Sigmoid colon (tissue), 7 donors: ENCODE measurements around the gene ZNF334. TPM values are rescaled to one million over a fixed set of nuclear protein-coding genes. Genes with fewer than 3 reads are reported as not detected.

Experiments
- DNase-seq: peaks from one replicate; pipeline ENCODE4 v3.0.0-alpha.2; 2019
- H3K27ac ChIP-seq, 4 donors: fragments of 200-600 bp; sonication (generic); one replicate each; pipeline ENCODE4 v1.5.1; 2016 to 2019; ENCODE audit warnings: mild to moderate bottlenecking in 1 of 4
- H3K27me3 ChIP-seq, 3 donors: fragments of 200-600 bp; sonication (generic); one replicate each; pipeline ENCODE4 v1.5.1; 2019; ENCODE audit warnings: mild to moderate bottlenecking in 1 of 3
- H3K36me3 ChIP-seq, 4 donors: fragments of 200-600 bp; sonication (generic); one replicate each; pipeline ENCODE4 v1.5.1; 2016 to 2019
- H3K4me1 ChIP-seq, 4 donors: fragments of 200-600 bp; sonication (generic); one replicate each; pipeline ENCODE4 v1.5.1; 2017 to 2019
- H3K4me3 ChIP-seq, 4 donors: fragments of 200-600 bp; sonication (generic); one replicate each; pipeline ENCODE4 v1.5.1; 2017 to 2019; ENCODE audit warnings: mild to moderate bottlenecking in 2 of 4, moderate library complexity in 1 of 4
- H3K9me3 ChIP-seq, 4 donors: fragments of 200-600 bp in 3 of 4; sonication (generic) in 3 of 4; one replicate each; pipeline versions ENCODE4 v1.5.1 to v1.6.1; 2013 to 2019
- EP300 ChIP-seq, 4 donors: sonication (generic); formaldehyde crosslinking; IDR thresholded peaks; one replicate each; pipeline ENCODE4 v1.6.1; 2017; ENCODE audit warnings: antibody characterized with exemption in 4 of 4
- POLR2A ChIP-seq, 2 donors: fragments of 450-650 bp; IDR thresholded peaks; one replicate each; pipeline ENCODE4 v1.6.1; 2016; ENCODE audit warnings: antibody characterized with exemption in 2 of 2, mild to moderate bottlenecking in 2 of 2, moderate library complexity in 2 of 2
- POLR2AphosphoS5 ChIP-seq, 4 donors: sonication (generic); formaldehyde crosslinking; IDR thresholded peaks; one replicate each; pipeline ENCODE4 v1.6.1; 2017; ENCODE audit warnings: antibody characterized with exemption in 4 of 4
- WGBS, 2 donors: extraction: QIAGEN DNeasy Blood & Tissue Kit; methylation state at CpG; one replicate each; pipeline ENCODE4 v1.1.7; 2013; 5-methylcytosine and 5-hydroxymethylcytosine counted together
- intact Hi-C: fragments of 100-400 bp; cut with DNase I; formaldehyde crosslinking; loops from one replicate; pipeline ENCODE4 v1.15.1; 2023
- polyA plus RNA-seq, 3 donors: library from polyadenylated mRNA; stranded (reverse); fragments of 200-250 nt; gene quantifications; one replicate each; pipeline ENCODE4 v1.2.3, GENCODE V29; 2013
- total RNA-seq, 4 donors: library from RNA; depleted of rRNA; stranded (reverse); fragments of >200 nt; gene quantifications; one replicate each; pipeline ENCODE4 v1.1.0, GENCODE V29; 2016
- TF ChIP-seq, protein P1 (sequence below), 4 experiments: fragments of 450-650 bp in 3 of 4; fragments of 200-600 bp in 1 of 4; IDR thresholded peaks; one replicate each; pipeline ENCODE4 v1.5.1; 2016 to 2019; ENCODE audit warnings: antibody characterized with exemption in 4 of 4, mild to moderate bottlenecking in 3 of 4, moderate library complexity in 2 of 4
- donor health status: healthy with polysubstance abuse.
- donor health status: Bipolar disorder and iron deficiency.
- donor health status: healthy.

Gene ZNF334
- total and polyA plus RNA-seq, 7 donors: 0.46 to 6.6 (median 2.6) TPM

DNA sequence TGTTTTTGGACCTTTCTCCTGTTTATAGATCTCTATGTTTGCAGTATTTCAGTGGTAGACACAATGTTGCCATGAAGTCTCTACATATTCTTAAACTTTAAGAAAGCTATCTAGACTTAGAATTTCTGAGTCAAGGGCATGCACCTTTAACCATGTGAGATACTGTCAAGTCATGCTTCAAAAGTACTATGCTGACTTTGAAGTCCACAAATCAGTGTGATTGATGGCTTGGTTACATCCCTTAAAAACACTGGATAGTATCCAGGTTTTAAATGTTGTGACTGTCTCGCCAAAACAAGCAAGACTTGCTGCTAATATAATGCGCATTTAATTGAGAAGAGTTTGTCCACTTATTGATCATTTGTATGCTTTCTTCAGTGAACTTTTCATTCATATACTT lies 30.5 kb downstream of the ZNF334 start:
- DNase-seq: no peak
- no peak overlapping the region for H3K27ac ChIP-seq
- TF ChIP-seq POLR2A (IDR thresholded peaks at IDR 0.05) (no peak), POLR2AphosphoS5 (IDR thresholded peaks at IDR 0.05) (no peak), EP300 (IDR thresholded peaks at IDR 0.05) (no peak)
- H3K9me3 ChIP-seq: no peaks in the 10 kb centered on the region
- intact Hi-C loops: no loop called here
- no peak overlapping the region for H3K4me3 ChIP-seq
- no peaks in the 10 kb centered on the region for H3K36me3 ChIP-seq
- H3K27me3 ChIP-seq: peaks cover 0 to 7% (median 0%) of the 10 kb centered on the region in 3 donors
- no peaks in the 10 kb centered on the region for H3K4me1 ChIP-seq
- WGBS, 2 donors: 67 to 86% methylated on average over 2 of the region's 2 CpGs

GRCh38 chr20:46477640-46478039 lies 35.7 kb downstream of the ZNF334 start:
- DNase-seq: no peak
- no peaks in the 10 kb centered on the region for H3K4me1 ChIP-seq
- TF ChIP-seq EP300 (IDR thresholded peaks at IDR 0.05): no peak
- no peak for TF ChIP-seq POLR2AphosphoS5 (IDR thresholded peaks at IDR 0.05)
- TF ChIP-seq, protein P1, sequence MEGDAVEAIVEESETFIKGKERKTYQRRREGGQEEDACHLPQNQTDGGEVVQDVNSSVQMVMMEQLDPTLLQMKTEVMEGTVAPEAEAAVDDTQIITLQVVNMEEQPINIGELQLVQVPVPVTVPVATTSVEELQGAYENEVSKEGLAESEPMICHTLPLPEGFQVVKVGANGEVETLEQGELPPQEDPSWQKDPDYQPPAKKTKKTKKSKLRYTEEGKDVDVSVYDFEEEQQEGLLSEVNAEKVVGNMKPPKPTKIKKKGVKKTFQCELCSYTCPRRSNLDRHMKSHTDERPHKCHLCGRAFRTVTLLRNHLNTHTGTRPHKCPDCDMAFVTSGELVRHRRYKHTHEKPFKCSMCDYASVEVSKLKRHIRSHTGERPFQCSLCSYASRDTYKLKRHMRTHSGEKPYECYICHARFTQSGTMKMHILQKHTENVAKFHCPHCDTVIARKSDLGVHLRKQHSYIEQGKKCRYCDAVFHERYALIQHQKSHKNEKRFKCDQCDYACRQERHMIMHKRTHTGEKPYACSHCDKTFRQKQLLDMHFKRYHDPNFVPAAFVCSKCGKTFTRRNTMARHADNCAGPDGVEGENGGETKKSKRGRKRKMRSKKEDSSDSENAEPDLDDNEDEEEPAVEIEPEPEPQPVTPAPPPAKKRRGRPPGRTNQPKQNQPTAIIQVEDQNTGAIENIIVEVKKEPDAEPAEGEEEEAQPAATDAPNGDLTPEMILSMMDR (IDR thresholded peaks at IDR 0.05): no peak
- WGBS, 2 donors: 76 to 80% methylated on average over 1 of the region's 1 CpG
- intact Hi-C loops: no loop called here
- no peaks in the 10 kb centered on the region for H3K9me3 ChIP-seq
- no peaks in the 10 kb centered on the region for H3K27me3 ChIP-seq
- no peaks in the 10 kb centered on the region for H3K36me3 ChIP-seq
- no peak overlapping the region for H3K4me3 ChIP-seq
- H3K27ac ChIP-seq: no peak overlapping the region

- Histone ChIP-seq H3K27ac (no peak overlapping the region), H3K4me3 (no peak overlapping the region), H3K9me3 (no peaks in the 10 kb centered on the region), H3K4me1 (no peaks in the 10 kb centered on the region), H3K27me3 (no peaks in the 10 kb centered on the region), H3K36me3 (no peaks in the 10 kb centered on the region)
- TF ChIP-seq POLR2AphosphoS5 (IDR thresholded peaks at IDR 0.05) (no peak), POLR2A (IDR thresholded peaks at IDR 0.05) (no peak), EP300 (IDR thresholded peaks at IDR 0.05) (no peak)
- TF ChIP-seq, protein P1 (IDR thresholded peaks at IDR 0.05): no peak
- intact Hi-C loops: no loop called here
- no peak for DNase-seq
- WGBS, 2 donors: 55 to 88% methylated on average over 2 of the region's 2 CpGs
These were observed 36.1 kb downstream of the ZNF334 start for GRCh38 chr20:46477225-46477624.

GRCh38 chr20:46468508-46468907 lies 44.9 kb downstream of the ZNF334 start:
- intact Hi-C loops: no loop called here
- Histone ChIP-seq H3K4me1 (no peaks in the 10 kb centered on the region), H3K27ac (no peak overlapping the region), H3K36me3 (no peaks in the 10 kb centered on the region), H3K27me3 (peaks cover 0 to 8% (median 0%) of the 10 kb centered on the region in 3 donors), H3K4me3 (no peak overlapping the region), H3K9me3 (no peaks in the 10 kb centered on the region)
- WGBS, 2 donors: 82 to 90% methylated on average over 8 of the region's 8 CpGs
- no peak for DNase-seq
- no peak for TF ChIP-seq POLR2AphosphoS5 (IDR thresholded peaks at IDR 0.05)
- no peak for TF ChIP-seq POLR2A (IDR thresholded peaks at IDR 0.05)
- TF ChIP-seq, protein P1 (IDR thresholded peaks at IDR 0.05): no peak
- TF ChIP-seq EP300 (IDR thresholded peaks at IDR 0.05): no peak

GRCh38 chr20:46464451-46464850 lies 48.9 kb downstream of the ZNF334 start:
- Histone ChIP-seq H3K36me3 (no peaks in the 10 kb centered on the region), H3K27ac (no peak overlapping the region), H3K27me3 (peaks cover 0 to 12% (median 0%) of the 10 kb centered on the region in 3 donors), H3K9me3 (no peaks in the 10 kb centered on the region), H3K4me3 (no peak overlapping the region), H3K4me1 (no peaks in the 10 kb centered on the region)
- no peak for DNase-seq
- TF ChIP-seq POLR2A (IDR thresholded peaks at IDR 0.05): no peak
- TF ChIP-seq, protein P1 (IDR thresholded peaks at IDR 0.05): no peak
- TF ChIP-seq POLR2AphosphoS5 (IDR thresholded peaks at IDR 0.05): no peak
- no peak for TF ChIP-seq EP300 (IDR thresholded peaks at IDR 0.05)
- intact Hi-C loops: no loop called here
- WGBS, 2 donors: 82 to 87% methylated on average over 3 of the region's 3 CpGs
